Uterus (tissue), 4 donors: ENCODE results near the gene SFN. TPM values are rescaled to one million over a fixed set of nuclear protein-coding genes. Genes with fewer than 3 reads are reported as not detected.

Experiments used
- small RNA-seq: library from RNA; depleted of rRNA; stranded (forward); fragments of <200 nt; gene quantifications from one replicate; pipeline ENCODE3, GENCODE V24; 2016
- total RNA-seq, 4 donors: library from RNA; depleted of rRNA in 3 of 4; stranded (reverse); fragments of >200 nt in 3 of 4; gene quantifications; one replicate each; pipeline versions ENCODE4 v1.1.0 to v1.2.4, GENCODE V29; 2014 to 2023
- donor health status: DM: yes; HTN: yes; CAD: no.

The SFN gene
- total RNA-seq, 4 donors from 2014 or later: 0.55 to 0.83 TPM; not detected in 2

Small RNA genes within 50 kb of the gene (small RNA-seq; reads per million reads assigned to genes)
- gene RN7SL165P: not detected

Other genes starting within 250 kb of the SFN start
- gene ARID1A, start 167.1 kb upstream of the SFN start, total RNA-seq: 100 to 1,000 TPM in 1 of 4 donors, 10 to 100 TPM in 3; 16.7 to 119 (median 41.2) TPM
- gene PIGV, start 75.2 kb upstream of the SFN start, total RNA-seq: 10 to 100 TPM in 2 of 4 donors, 1 to 10 TPM in 2; 9.5 to 20.3 (median 12.4) TPM
- gene ZDHHC18, start 36.5 kb upstream of the SFN start, total RNA-seq: 10 to 100 TPM in 2 of 4 donors, 1 to 10 TPM in 2; 1.2 to 19.8 (median 8.0) TPM
- 10 to 100 TPM in 3 of 4 donors, 1 to 10 TPM in 1; 3.5 to 21.7 (median 11.4) TPM for gene GPN2, start 27.1 kb downstream of the SFN start, total RNA-seq
- 10 to 100 TPM in 2 of 4 donors, 1 to 10 TPM in 2; 1.3 to 15.9 (median 7.0) TPM for gene GPATCH3, start 37.3 kb downstream of the SFN start, total RNA-seq
- gene NR0B2, start 50.8 kb downstream of the SFN start, total RNA-seq: not detected
- gene NUDC, start 58.6 kb downstream of the SFN start, total RNA-seq: 100 to 1,000 TPM in 1 of 4 donors, 10 to 100 TPM in 3; 20.6 to 133 (median 41.0) TPM
- 1 to 10 TPM in 1 of 4 donors, not detected in 3; 1.9 TPM for gene KDF1, start 97.3 kb downstream of the SFN start, total RNA-seq
- 10 to 100 TPM in 2 of 4 donors, 1 to 10 TPM in 2; 1.5 to 11.9 (median 7.2) TPM for gene TRNP1, start 130.5 kb downstream of the SFN start, total RNA-seq
- gene TENT5B, start 149.7 kb downstream of the SFN start, total RNA-seq: 10 to 100 TPM in 2 of 4 donors, 1 to 10 TPM in 2; 3.2 to 30.0 (median 11.9) TPM